ENCODE results near the gene NUP205. TPM values are rescaled to one million over a fixed set of nuclear protein-coding genes. Genes with fewer than 3 reads are reported as not detected.
A peak's percentile ranks its signal among the peaks of the same experiment; 100 is the strongest.

Gene NUP205
- total and polyA plus RNA-seq, 9 donors = 19.5 to 51.5 (median 38.7) TPM

DNA sequence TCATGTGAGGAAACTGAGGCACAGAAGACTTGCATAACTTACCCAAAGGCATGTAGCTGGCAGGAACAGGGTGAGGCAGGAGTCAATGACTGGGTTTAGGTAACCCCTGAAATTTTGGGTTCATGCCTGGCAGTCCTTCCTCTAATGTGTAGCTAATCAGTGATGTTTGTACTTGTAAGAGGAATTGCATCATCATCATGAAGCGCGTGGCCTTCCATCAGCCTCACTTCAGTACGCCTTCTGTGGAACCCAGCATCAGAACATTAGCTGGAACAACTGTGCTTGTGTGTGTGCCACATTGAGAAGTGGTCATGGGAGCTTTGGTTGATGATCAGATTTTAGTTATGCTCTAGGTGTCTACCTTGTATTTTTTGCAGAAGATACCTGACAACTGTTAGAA, 86.4 kb downstream of the NUP205 start:
- no peak for DNase-seq
- H3K27ac ChIP-seq = no peak overlapping the region
- no peaks in the 10 kb centered on the region for H3K36me3 ChIP-seq
- H3K27me3 ChIP-seq = no peaks in the 10 kb centered on the region
- H3K4me1 ChIP-seq (ENCODE audit: insufficient read depth) = no peaks in the 10 kb centered on the region
- H3K4me3 ChIP-seq = no peak overlapping the region
- WGBS, 3 donors = 65 to 91% (median 65%) methylated on average over 3 of the region's 3 CpGs
- no peaks in the 10 kb centered on the region for H3K9me3 ChIP-seq
- intact Hi-C loops (cut with DNase I) = loop anchor here in 3 of 4 donors (5.0 to 10.0 kb wide), 2 partner anchors 357 to 359 kb away; no protein-coding TSS in a partner anchor
- TF ChIP-seq POLR2A (IDR thresholded peaks at IDR 0.05) (no peak), CTCF (IDR thresholded peaks at IDR 0.05) (no peak), EP300 (IDR thresholded peaks at IDR 0.05) (no peak)

DNA sequence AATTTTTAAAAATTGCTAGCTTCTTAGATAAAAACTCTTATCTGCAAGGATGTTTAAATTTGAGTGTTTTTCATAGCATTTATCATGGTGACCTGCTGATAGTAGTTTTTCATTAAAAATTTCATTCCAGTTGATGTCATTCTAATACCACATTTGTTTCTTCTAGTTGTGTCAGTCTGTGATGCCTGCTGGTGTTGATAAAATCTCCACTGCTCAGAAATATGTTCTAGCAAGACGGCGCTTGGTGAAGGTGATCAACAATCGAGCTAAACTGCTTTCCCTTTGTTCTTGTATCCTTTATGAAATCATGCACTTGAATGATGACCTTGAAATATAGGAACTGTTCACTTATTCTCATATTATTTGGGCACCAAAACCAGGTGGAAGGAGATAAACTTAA, 87.0 kb downstream of the NUP205 start:
- 55 to 72% (median 67%) methylated on average over 3 of the region's 3 CpGs for WGBS, 3 donors
- Histone ChIP-seq H3K27me3 (no peaks in the 10 kb centered on the region), H3K27ac (no peak overlapping the region), H3K4me3 (no peak overlapping the region), H3K9me3 (no peaks in the 10 kb centered on the region), H3K36me3 (no peaks in the 10 kb centered on the region), H3K4me1 (ENCODE audit: insufficient read depth) (no peaks in the 10 kb centered on the region)
- intact Hi-C loops (cut with DNase I) = loop anchor here in 3 of 4 donors (5.0 to 10.0 kb wide), 2 partner anchors 357 to 360 kb away; no protein-coding TSS in a partner anchor
- TF ChIP-seq EP300 (IDR thresholded peaks at IDR 0.05) = no peak
- no peak for TF ChIP-seq POLR2A (IDR thresholded peaks at IDR 0.05)
- no peak for TF ChIP-seq CTCF (IDR thresholded peaks at IDR 0.05)
- no peak for DNase-seq

DNA sequence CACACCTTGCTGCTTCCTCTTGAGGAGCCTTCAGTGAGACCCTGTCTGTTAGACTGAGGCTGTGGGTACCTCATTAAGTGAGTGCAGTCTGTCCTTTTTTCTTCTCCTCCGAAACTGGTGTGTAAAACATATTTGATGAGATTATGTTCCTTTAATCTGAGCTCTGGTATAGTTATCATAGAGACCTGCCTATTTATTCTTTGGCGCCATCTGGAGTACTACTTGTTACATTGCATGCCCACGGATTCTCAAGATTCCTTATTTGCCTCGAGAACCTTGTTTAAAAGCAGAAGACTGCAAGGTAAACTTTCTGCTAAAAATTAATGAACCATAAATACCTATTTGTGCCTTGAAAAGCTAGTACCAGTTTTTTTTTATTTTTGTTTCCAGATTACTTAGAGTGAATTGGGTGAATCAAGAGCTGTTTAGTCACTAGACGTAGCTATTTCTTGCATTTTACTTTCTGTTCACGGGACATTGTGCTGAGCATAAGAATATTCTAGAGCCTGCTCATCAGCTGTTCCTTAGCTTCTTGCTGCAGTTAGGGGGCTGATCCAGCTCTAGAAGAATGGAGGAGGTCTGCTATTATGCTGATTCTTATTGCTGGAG, 87.7 kb downstream of the NUP205 start:
- H3K27ac ChIP-seq = no peak overlapping the region
- no peak overlapping the region for H3K4me3 ChIP-seq
- H3K36me3 ChIP-seq = no peaks in the 10 kb centered on the region
- WGBS, 3 donors = 33 to 39% (median 34%) methylated on average over 6 of the region's 6 CpGs
- intact Hi-C loops (cut with DNase I) = loop anchor here in 2 of 4 donors (10.0 kb wide), 1 partner anchor 361 kb away; no protein-coding TSS in a partner anchor
- H3K4me1 ChIP-seq (ENCODE audit: insufficient read depth) = no peaks in the 10 kb centered on the region
- no peak for DNase-seq
- no peak for TF ChIP-seq POLR2A (IDR thresholded peaks at IDR 0.05)
- peak in 2 of 3 donors; percentile 54 to 59 for TF ChIP-seq CTCF (IDR thresholded peaks at IDR 0.05)
- no peak for TF ChIP-seq EP300 (IDR thresholded peaks at IDR 0.05)
- no peaks in the 10 kb centered on the region for H3K27me3 ChIP-seq
- H3K9me3 ChIP-seq = no peaks in the 10 kb centered on the region

DNA sequence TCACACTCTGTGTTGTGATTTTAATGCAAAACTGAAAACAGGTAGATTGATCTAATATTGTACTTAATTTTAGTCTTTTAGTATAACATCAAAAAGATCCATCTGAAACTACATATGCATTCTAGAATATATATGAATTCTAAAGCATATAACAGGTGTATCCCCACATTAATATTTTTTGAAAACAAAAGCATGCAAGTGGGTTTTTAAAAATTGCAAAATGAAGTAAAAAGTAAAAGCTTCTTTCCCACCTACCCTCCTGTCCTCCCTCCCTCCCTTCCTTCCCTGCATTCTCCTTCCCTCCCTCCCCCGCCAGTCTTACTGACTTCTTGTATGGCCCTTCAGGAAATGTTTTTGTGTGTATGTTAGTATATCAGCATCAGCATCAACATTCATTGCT, 90.0 kb downstream of the NUP205 start:
- intact Hi-C loops (cut with DNase I) = loop anchor here in 2 of 4 donors (10.0 kb wide), 1 partner anchor 363 kb away; no protein-coding TSS in a partner anchor
- TF ChIP-seq POLR2A (IDR thresholded peaks at IDR 0.05) = no peak
- no peak for TF ChIP-seq EP300 (IDR thresholded peaks at IDR 0.05)
- TF ChIP-seq CTCF (IDR thresholded peaks at IDR 0.05) = no peak
- Histone ChIP-seq H3K4me3 (no peak overlapping the region), H3K9me3 (no peaks in the 10 kb centered on the region), H3K27me3 (no peaks in the 10 kb centered on the region), H3K27ac (no peak overlapping the region), H3K4me1 (ENCODE audit: insufficient read depth) (no peaks in the 10 kb centered on the region), H3K36me3 (no peaks in the 10 kb centered on the region)
- no peak for DNase-seq
- WGBS, 3 donors = 77 to 93% (median 86%) methylated on average over 1 of the region's 1 CpG
